Osteoblast (primary cell): ENCODE measurements around the gene NAPA. TPM values are rescaled to one million over a fixed set of nuclear protein-coding genes. Genes with fewer than 3 reads are reported as not detected.

Source experiments
- DNase-seq: peaks from one replicate; pipeline ENCODE4 v3.0.0; 2011; ENCODE audit warnings: low spot score, mixed read lengths; ENCODE audit not compliant: insufficient read length; ENCODE audit errors: missing footprints
- H2AFZ ChIP-seq: 2 replicates; pipeline ENCODE4 v1.6.0; 2011; ENCODE audit warnings: mild to moderate bottlenecking, low read length
- H3K27ac ChIP-seq: 2 replicates; pipeline ENCODE4 v1.5.1; 2011; ENCODE audit warnings: mild to moderate bottlenecking, low read depth, low read length, moderate library complexity
- H3K27me3 ChIP-seq: 2 replicates; pipeline ENCODE4 v1.6.0; 2012; ENCODE audit warnings: mild to moderate bottlenecking, control low read depth, inconsistent platforms, low read length, moderate library complexity; ENCODE audit not compliant: insufficient read depth
- H3K36me3 ChIP-seq: 2 replicates; pipeline ENCODE4 v1.5.1; 2011; ENCODE audit warnings: mild to moderate bottlenecking, low read length, control low read depth, moderate library complexity; ENCODE audit not compliant: insufficient read depth
- H3K4me1 ChIP-seq: 2 replicates; pipeline ENCODE4 v1.5.1; 2011; ENCODE audit warnings: mild to moderate bottlenecking, low read length, control low read depth, moderate library complexity; ENCODE audit not compliant: insufficient read depth
- H3K4me2 ChIP-seq: 2 replicates; pipeline ENCODE4 v1.6.0; 2011; ENCODE audit warnings: mild to moderate bottlenecking, low read length; ENCODE audit not compliant: insufficient read depth
- H3K4me3 ChIP-seq: fragments of 200-600 bp; sonication (generic); 3 replicates; pipeline ENCODE4 v1.5.1; 2012; ENCODE audit warnings: mild to moderate bottlenecking, low read length, inconsistent platforms; ENCODE audit not compliant: insufficient read depth
- H3K79me2 ChIP-seq: 2 replicates; pipeline ENCODE4 v1.6.0; 2012; ENCODE audit warnings: mild to moderate bottlenecking, low read length, control low read depth, inconsistent platforms; ENCODE audit not compliant: insufficient read depth
- H3K9me3 ChIP-seq: 2 replicates; pipeline ENCODE4 v1.5.1; 2011; ENCODE audit warnings: low read depth, low read length, control low read depth
- H4K20me1 ChIP-seq: 2 replicates; pipeline ENCODE4 v1.6.0; 2012; ENCODE audit warnings: mild to moderate bottlenecking, low read length, control low read depth; ENCODE audit not compliant: insufficient read depth
- total RNA-seq: library from RNA; depleted of rRNA; stranded (reverse); fragments of >200 nt; gene quantifications from 2 replicates; pipeline ENCODE4 v1.2.3, GENCODE V29; 2012
- TF ChIP-seq, protein P1 (sequence below): IDR thresholded peaks from 2 replicates; pipeline ENCODE4 v1.5.1; 2011; ENCODE audit warnings: mild to moderate bottlenecking, low read depth, low read length, moderate library complexity; ENCODE audit errors: extremely low read depth

Gene NAPA
- total RNA-seq, 1 donor, result 95.9 TPM

DNA sequence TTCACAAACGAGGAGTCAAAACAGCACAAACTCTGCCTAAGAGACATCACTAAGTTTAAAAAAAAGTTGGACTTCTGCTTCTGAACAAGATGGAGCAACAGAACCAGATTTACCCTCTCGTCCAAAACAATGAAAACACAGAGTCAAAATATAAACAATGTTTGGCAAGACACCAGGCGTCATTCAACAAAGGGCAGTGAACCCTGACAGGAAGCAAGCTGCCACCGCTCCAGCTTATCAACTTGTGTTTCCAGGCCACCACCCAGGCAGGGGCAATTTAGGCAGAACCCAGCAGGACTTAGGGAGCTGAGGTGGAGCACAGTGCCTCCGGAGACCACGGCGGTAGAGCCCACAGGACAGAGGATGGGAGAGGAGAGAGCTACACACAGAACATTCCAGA, 8.6 kb upstream of the NAPA start:
- Histone ChIP-seq H3K4me2 (no peak overlapping the region), H3K27ac (no peak overlapping the region), H3K36me3 (no peaks in the 10 kb centered on the region), H3K9me3 (no peaks in the 10 kb centered on the region), H3K4me1 (peaks cover 7% of the 10 kb centered on the region), H3K27me3 (peaks cover 3% of the 10 kb centered on the region), H2AFZ (no peak overlapping the region), H3K4me3 (no peak overlapping the region), H3K79me2 (no peaks in the 10 kb centered on the region), H4K20me1 (no peaks in the 10 kb centered on the region)
- no peak for DNase-seq
- TF ChIP-seq, protein P1, sequence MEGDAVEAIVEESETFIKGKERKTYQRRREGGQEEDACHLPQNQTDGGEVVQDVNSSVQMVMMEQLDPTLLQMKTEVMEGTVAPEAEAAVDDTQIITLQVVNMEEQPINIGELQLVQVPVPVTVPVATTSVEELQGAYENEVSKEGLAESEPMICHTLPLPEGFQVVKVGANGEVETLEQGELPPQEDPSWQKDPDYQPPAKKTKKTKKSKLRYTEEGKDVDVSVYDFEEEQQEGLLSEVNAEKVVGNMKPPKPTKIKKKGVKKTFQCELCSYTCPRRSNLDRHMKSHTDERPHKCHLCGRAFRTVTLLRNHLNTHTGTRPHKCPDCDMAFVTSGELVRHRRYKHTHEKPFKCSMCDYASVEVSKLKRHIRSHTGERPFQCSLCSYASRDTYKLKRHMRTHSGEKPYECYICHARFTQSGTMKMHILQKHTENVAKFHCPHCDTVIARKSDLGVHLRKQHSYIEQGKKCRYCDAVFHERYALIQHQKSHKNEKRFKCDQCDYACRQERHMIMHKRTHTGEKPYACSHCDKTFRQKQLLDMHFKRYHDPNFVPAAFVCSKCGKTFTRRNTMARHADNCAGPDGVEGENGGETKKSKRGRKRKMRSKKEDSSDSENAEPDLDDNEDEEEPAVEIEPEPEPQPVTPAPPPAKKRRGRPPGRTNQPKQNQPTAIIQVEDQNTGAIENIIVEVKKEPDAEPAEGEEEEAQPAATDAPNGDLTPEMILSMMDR, result no peak

DNA sequence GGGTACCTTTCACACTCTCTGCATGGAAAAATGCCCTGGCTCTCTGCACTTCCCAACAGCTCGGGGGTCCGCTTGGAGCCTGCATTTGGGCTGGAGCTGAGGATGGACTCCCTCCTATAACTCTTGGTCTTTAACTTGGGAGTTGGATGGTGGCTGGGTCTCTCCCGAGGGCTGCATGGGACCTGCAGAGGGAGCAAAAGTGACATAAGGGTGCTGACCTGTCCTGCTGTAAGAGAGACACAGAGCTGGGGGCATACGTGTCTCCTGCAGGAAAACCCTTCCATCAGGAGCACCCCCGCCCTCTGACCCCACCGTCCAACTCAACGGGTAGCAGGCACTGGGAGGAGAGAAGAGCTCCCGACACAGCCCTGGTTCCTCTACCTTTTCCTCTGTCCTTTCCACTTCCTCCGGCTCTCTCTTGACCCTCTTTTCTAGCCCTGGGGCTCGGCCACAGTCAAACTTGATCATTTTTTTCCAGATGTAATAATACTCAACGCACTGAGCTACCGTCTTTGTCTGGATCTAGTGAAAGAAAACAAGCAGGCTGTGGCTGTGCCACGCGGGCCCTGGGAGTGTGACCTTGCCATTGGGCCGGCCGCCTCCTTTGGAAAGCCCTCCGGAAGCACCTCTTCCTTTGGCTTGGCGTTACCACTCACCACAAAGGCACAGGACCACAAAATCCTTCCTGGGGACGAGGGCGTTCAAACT, 6.8 kb upstream of the NAPA start:
- Histone ChIP-seq H4K20me1 (no peaks in the 10 kb centered on the region), H3K27me3 (no peaks in the 10 kb centered on the region), H3K4me3 (no peak overlapping the region), H3K9me3 (no peaks in the 10 kb centered on the region), H3K36me3 (no peaks in the 10 kb centered on the region), H3K4me1 (peaks cover 7% of the 10 kb centered on the region), H3K27ac (no peak overlapping the region), H3K4me2 (peak overlapping the region; percentile 9), H2AFZ (peak overlapping the region; percentile 63), H3K79me2 (no peaks in the 10 kb centered on the region)
- TF ChIP-seq, protein P1, result no peak
- peak; percentile 58 for DNase-seq

DNA sequence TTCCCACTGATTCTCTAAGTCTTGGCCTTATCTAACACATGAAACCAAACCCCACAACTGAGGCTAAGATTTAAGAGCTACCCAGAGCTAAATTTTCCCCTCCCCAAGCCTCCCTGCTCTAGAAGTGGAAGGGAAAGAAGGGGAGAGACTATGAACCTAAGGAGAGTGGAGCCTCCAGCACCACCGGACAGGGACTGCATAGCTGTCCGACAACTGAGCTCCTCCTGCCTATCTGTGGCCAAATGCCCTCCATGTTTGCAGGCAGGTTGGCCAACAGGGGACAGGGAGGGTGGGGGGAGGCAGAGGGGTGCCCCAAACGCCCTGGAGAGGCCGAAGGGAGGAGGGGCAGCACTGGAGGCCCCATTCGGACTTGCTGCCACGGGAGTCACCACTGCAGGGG, 6.0 kb upstream of the NAPA start:
- Histone ChIP-seq H3K27me3 (no peaks in the 10 kb centered on the region), H3K36me3 (no peaks in the 10 kb centered on the region), H3K9me3 (no peaks in the 10 kb centered on the region), H3K4me2 (no peak overlapping the region), H3K79me2 (no peaks in the 10 kb centered on the region), H2AFZ (no peak overlapping the region), H3K27ac (no peak overlapping the region), H4K20me1 (no peaks in the 10 kb centered on the region), H3K4me1 (peaks cover 12% of the 10 kb centered on the region), H3K4me3 (no peak overlapping the region)
- TF ChIP-seq, protein P1, result no peak
- DNase-seq, result no peak

DNA sequence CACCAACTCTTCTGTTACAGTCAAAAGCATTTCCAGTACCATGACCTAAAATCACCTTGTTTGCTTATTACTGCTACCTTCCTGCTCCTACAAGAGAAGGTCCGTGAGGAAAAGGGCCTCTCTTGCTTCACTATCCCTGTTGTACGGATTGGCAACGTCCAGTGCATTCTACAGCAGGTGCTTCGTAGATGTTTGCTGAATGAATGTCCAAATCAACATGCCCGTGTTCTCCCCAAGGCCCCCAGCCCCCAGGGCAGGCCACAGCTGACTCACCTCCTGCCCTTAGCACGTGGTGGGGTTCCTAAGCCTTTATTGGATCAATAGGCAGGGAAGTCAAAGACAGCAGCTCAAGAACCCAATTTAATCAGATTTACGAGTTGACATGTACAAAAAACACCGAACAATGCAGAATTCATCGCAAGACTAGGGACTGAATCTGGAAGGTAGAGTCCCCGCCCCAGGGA, 5.5 kb upstream of the NAPA start:
- Histone ChIP-seq H3K36me3 (no peaks in the 10 kb centered on the region), H2AFZ (no peak overlapping the region), H3K4me3 (no peak overlapping the region), H4K20me1 (no peaks in the 10 kb centered on the region), H3K27me3 (no peaks in the 10 kb centered on the region), H3K27ac (no peak overlapping the region), H3K4me1 (peaks cover 14% of the 10 kb centered on the region), H3K9me3 (no peaks in the 10 kb centered on the region), H3K79me2 (no peaks in the 10 kb centered on the region), H3K4me2 (no peak overlapping the region)
- TF ChIP-seq, protein P1, result no peak
- no peak for DNase-seq
